AG09309 (cell line): ENCODE data around the gene SRCAP.

Experiments used
- DNase-seq: peaks from one replicate; pipeline ENCODE4 v3.0.0-alpha.2; 2010; ENCODE audit warnings: low read depth
- H3K4me3 ChIP-seq: 2 replicates; pipeline ENCODE4 v1.5.1; 2011; ENCODE audit warnings: mild to moderate bottlenecking, low read depth, low read length, moderate library complexity; ENCODE audit not compliant: control insufficient read depth
- CTCF ChIP-seq: IDR thresholded peaks from 2 replicates; pipeline ENCODE4 v1.5.1; 2011; ENCODE audit warnings: mild to moderate bottlenecking, low read depth, low read length, inconsistent platforms; ENCODE audit not compliant: insufficient read depth, control insufficient read depth; ENCODE audit errors: missing control alignments

SRCAP gene

GRCh38 chr16:30761427-30761927 is 62.5 kb downstream of the SRCAP start:
- peak overlapping the region; percentile 94 for H3K4me3 ChIP-seq
- no peak for TF ChIP-seq CTCF
- no peak for DNase-seq

- no peak for TF ChIP-seq CTCF
- DNase-seq = peak; percentile 88
- peak within 1 kb of the TSS; percentile 94 for H3K4me3 ChIP-seq
Measured at GRCh38 chr16:30761928-30762902, 63.2 kb downstream of the SRCAP start, which contains the start of the genes CFAP119 and RNF40. Gene CFAP119 (minus strand): TSS chr16:30762062. CDS start chr16:30761748, 314 bp downstream. Gene RNF40 (plus strand): TSS chr16:30762322. CDS start chr16:30762546, 224 bp downstream.

- no peak for DNase-seq
- peak overlapping the region; percentile 94 for H3K4me3 ChIP-seq
- no peak for TF ChIP-seq CTCF
Measured at GRCh38 chr16:30762991-30763725, 64.2 kb downstream of the SRCAP start.

- H3K4me3 ChIP-seq = no peak overlapping the region
- no peak for TF ChIP-seq CTCF
- no peak for DNase-seq
Measured at GRCh38 chr16:30764086-30764485, 65.1 kb downstream of the SRCAP start.

GRCh38 chr16:30764816-30765465 is 66.0 kb downstream of the SRCAP start:
- no peak for TF ChIP-seq CTCF
- DNase-seq = no peak
- no peak overlapping the region for H3K4me3 ChIP-seq
